Measurements from ENCODE around the gene MTARC2.

Gene MTARC2

GRCh38 chr1:220784751-220785150 lies 36.6 kb downstream of the MTARC2 start:
- Histone ChIP-seq H3K36me3 (ENCODE audit: control insufficient read depth in 2 of 2, insufficient read depth in 2 of 2, low read length in 2 of 2) (peaks cover 4 to 9% of the 10 kb centered on the region in 2 donors), H3K4me3 (ENCODE audit: low read length in 2 of 2) (no peak overlapping the region), H3K9me3 (ENCODE audit: control insufficient read depth in 2 of 2, low read length in 2 of 2) (no peaks in the 10 kb centered on the region), H3K4me1 (ENCODE audit: control insufficient read depth in 2 of 2, insufficient read depth in 2 of 2, low read length in 2 of 2) (peaks cover 6 to 15% of the 10 kb centered on the region in 2 donors), H3K27ac (ENCODE audit: low read depth in 2 of 2, low read length in 2 of 2) (no peak overlapping the region), H3K9ac (ENCODE audit: low read depth in 1 of 2, low read length in 2 of 2) (no peak overlapping the region), H3K27me3 (ENCODE audit: control insufficient read depth in 2 of 2, insufficient read depth in 2 of 2, low read length in 2 of 2) (no peaks in the 10 kb centered on the region)

- Histone ChIP-seq H3K27ac (ENCODE audit: low read depth in 2 of 2, low read length in 2 of 2) (no peak overlapping the region), H3K9me3 (ENCODE audit: control insufficient read depth in 2 of 2, low read length in 2 of 2) (no peaks in the 10 kb centered on the region)
These were observed 37.3 kb downstream of the MTARC2 start for GRCh38 chr1:220785166-220786056.

GRCh38 chr1:220786057-220786336 lies 37.9 kb downstream of the MTARC2 start:
- H3K4me3 ChIP-seq (ENCODE audit: low read length in 2 of 2), result peak overlapping the region; percentile 69 to 77
- H3K36me3 ChIP-seq (ENCODE audit: control insufficient read depth in 2 of 2, insufficient read depth in 2 of 2, low read length in 2 of 2), result peaks cover 4 to 9% of the 10 kb centered on the region in 2 donors
- peaks cover 10 to 23% of the 10 kb centered on the region in 2 donors for H3K4me1 ChIP-seq (ENCODE audit: control insufficient read depth in 2 of 2, insufficient read depth in 2 of 2, low read length in 2 of 2)
- no peak overlapping the region for H3K9ac ChIP-seq (ENCODE audit: low read depth in 1 of 2, low read length in 2 of 2)
- H3K27me3 ChIP-seq (ENCODE audit: control insufficient read depth in 2 of 2, insufficient read depth in 2 of 2, low read length in 2 of 2), result no peaks in the 10 kb centered on the region
- peak overlapping the region; percentile 76 to 83 for H3K27ac ChIP-seq (ENCODE audit: low read depth in 2 of 2, low read length in 2 of 2)
- H3K9me3 ChIP-seq (ENCODE audit: control insufficient read depth in 2 of 2, low read length in 2 of 2), result no peaks in the 10 kb centered on the region

More at GRCh38 chr1:220785166-220786056, 37.3 kb downstream of the MTARC2 start:
- peaks cover 4 to 9% of the 10 kb centered on the region in 2 donors for H3K36me3 ChIP-seq (ENCODE audit: control insufficient read depth in 2 of 2, insufficient read depth in 2 of 2, low read length in 2 of 2)
- peaks cover 8 to 18% of the 10 kb centered on the region in 2 donors for H3K4me1 ChIP-seq (ENCODE audit: control insufficient read depth in 2 of 2, insufficient read depth in 2 of 2, low read length in 2 of 2)
- H3K4me3 ChIP-seq (ENCODE audit: low read length in 2 of 2), result peak overlapping the region in 1 of 2 donors; percentile 77
- peak overlapping the region in 1 of 2 donors; percentile 36 for H3K9ac ChIP-seq (ENCODE audit: low read depth in 1 of 2, low read length in 2 of 2)
- no peaks in the 10 kb centered on the region for H3K27me3 ChIP-seq (ENCODE audit: control insufficient read depth in 2 of 2, insufficient read depth in 2 of 2, low read length in 2 of 2)

GRCh38 chr1:220786337-220787068 lies 38.4 kb downstream of the MTARC2 start, which contains the start of gene MTARC1:
MTARC1 (plus strand) TSS chr1:220786913; CDS start chr1:220786945, 32 bp downstream.
- peaks cover 15 to 23% of the 10 kb centered on the region in 2 donors for H3K4me1 ChIP-seq (ENCODE audit: control insufficient read depth in 2 of 2, insufficient read depth in 2 of 2, low read length in 2 of 2)
- no peaks in the 10 kb centered on the region for H3K27me3 ChIP-seq (ENCODE audit: control insufficient read depth in 2 of 2, insufficient read depth in 2 of 2, low read length in 2 of 2)
- H3K9ac ChIP-seq (ENCODE audit: low read depth in 1 of 2, low read length in 2 of 2), result peak within 1 kb of the TSS; percentile 56 to 80
- peak within 1 kb of the TSS; percentile 69 to 77 for H3K4me3 ChIP-seq (ENCODE audit: low read length in 2 of 2)
- peaks cover 4 to 9% of the 10 kb centered on the region in 2 donors for H3K36me3 ChIP-seq (ENCODE audit: control insufficient read depth in 2 of 2, insufficient read depth in 2 of 2, low read length in 2 of 2)
- H3K27ac ChIP-seq (ENCODE audit: low read depth in 2 of 2, low read length in 2 of 2), result peak within 1 kb of the TSS; percentile 76 to 83
- no peaks in the 10 kb centered on the region for H3K9me3 ChIP-seq (ENCODE audit: control insufficient read depth in 2 of 2, low read length in 2 of 2)

GRCh38 chr1:220787069-220787619 lies 39.0 kb downstream of the MTARC2 start:
- H3K36me3 ChIP-seq (ENCODE audit: control insufficient read depth in 2 of 2, insufficient read depth in 2 of 2, low read length in 2 of 2), result peaks cover 0 to 6% of the 10 kb centered on the region in 2 donors
- H3K4me3 ChIP-seq (ENCODE audit: low read length in 2 of 2), result peak overlapping the region; percentile 69 to 77
- H3K9ac ChIP-seq (ENCODE audit: low read depth in 1 of 2, low read length in 2 of 2), result peak overlapping the region; percentile 56 to 80
- H3K4me1 ChIP-seq (ENCODE audit: control insufficient read depth in 2 of 2, insufficient read depth in 2 of 2, low read length in 2 of 2), result peaks cover 15 to 23% of the 10 kb centered on the region in 2 donors
- H3K27ac ChIP-seq (ENCODE audit: low read depth in 2 of 2, low read length in 2 of 2), result peak overlapping the region; percentile 76 to 83
- no peaks in the 10 kb centered on the region for H3K27me3 ChIP-seq (ENCODE audit: control insufficient read depth in 2 of 2, insufficient read depth in 2 of 2, low read length in 2 of 2)
- no peaks in the 10 kb centered on the region for H3K9me3 ChIP-seq (ENCODE audit: control insufficient read depth in 2 of 2, low read length in 2 of 2)

GRCh38 chr1:220788900-220789299 lies 40.8 kb downstream of the MTARC2 start:
- Histone ChIP-seq H3K4me3 (ENCODE audit: low read length in 2 of 2) (no peak overlapping the region), H3K27ac (ENCODE audit: low read depth in 2 of 2, low read length in 2 of 2) (no peak overlapping the region), H3K9ac (ENCODE audit: low read depth in 1 of 2, low read length in 2 of 2) (no peak overlapping the region), H3K4me1 (ENCODE audit: control insufficient read depth in 2 of 2, insufficient read depth in 2 of 2, low read length in 2 of 2) (peaks cover 15 to 23% of the 10 kb centered on the region in 2 donors), H3K27me3 (ENCODE audit: control insufficient read depth in 2 of 2, insufficient read depth in 2 of 2, low read length in 2 of 2) (no peaks in the 10 kb centered on the region), H3K36me3 (ENCODE audit: control insufficient read depth in 2 of 2, insufficient read depth in 2 of 2, low read length in 2 of 2) (no peaks in the 10 kb centered on the region), H3K9me3 (ENCODE audit: control insufficient read depth in 2 of 2, low read length in 2 of 2) (no peaks in the 10 kb centered on the region)

- no peak overlapping the region for H3K27ac ChIP-seq (ENCODE audit: low read depth in 2 of 2, low read length in 2 of 2)
- H3K9me3 ChIP-seq (ENCODE audit: control insufficient read depth in 2 of 2, low read length in 2 of 2), result no peaks in the 10 kb centered on the region
- no peaks in the 10 kb centered on the region for H3K36me3 ChIP-seq (ENCODE audit: control insufficient read depth in 2 of 2, insufficient read depth in 2 of 2, low read length in 2 of 2)
- H3K4me3 ChIP-seq (ENCODE audit: low read length in 2 of 2), result no peak overlapping the region
- no peak overlapping the region for H3K9ac ChIP-seq (ENCODE audit: low read depth in 1 of 2, low read length in 2 of 2)
- no peaks in the 10 kb centered on the region for H3K27me3 ChIP-seq (ENCODE audit: control insufficient read depth in 2 of 2, insufficient read depth in 2 of 2, low read length in 2 of 2)
- peaks cover 15 to 23% of the 10 kb centered on the region in 2 donors for H3K4me1 ChIP-seq (ENCODE audit: control insufficient read depth in 2 of 2, insufficient read depth in 2 of 2, low read length in 2 of 2)
These were observed 41.5 kb downstream of the MTARC2 start for GRCh38 chr1:220789532-220790147.

- Histone ChIP-seq H3K9ac (ENCODE audit: low read depth in 1 of 2, low read length in 2 of 2) (no peak overlapping the region), H3K27me3 (ENCODE audit: control insufficient read depth in 2 of 2, insufficient read depth in 2 of 2, low read length in 2 of 2) (no peaks in the 10 kb centered on the region), H3K27ac (ENCODE audit: low read depth in 2 of 2, low read length in 2 of 2) (peak overlapping the region; percentile 32 to 38), H3K4me3 (ENCODE audit: low read length in 2 of 2) (no peak overlapping the region), H3K4me1 (ENCODE audit: control insufficient read depth in 2 of 2, insufficient read depth in 2 of 2, low read length in 2 of 2) (peaks cover 10 to 16% of the 10 kb centered on the region in 2 donors), H3K36me3 (ENCODE audit: control insufficient read depth in 2 of 2, insufficient read depth in 2 of 2, low read length in 2 of 2) (no peaks in the 10 kb centered on the region), H3K9me3 (ENCODE audit: control insufficient read depth in 2 of 2, low read length in 2 of 2) (no peaks in the 10 kb centered on the region)
These were observed 43.2 kb downstream of the MTARC2 start for GRCh38 chr1:220791285-220791684.

- no peak overlapping the region for H3K27ac ChIP-seq (ENCODE audit: low read depth in 2 of 2, low read length in 2 of 2)
- no peak overlapping the region for H3K9ac ChIP-seq (ENCODE audit: low read depth in 1 of 2, low read length in 2 of 2)
- no peak overlapping the region for H3K4me3 ChIP-seq (ENCODE audit: low read length in 2 of 2)
- H3K4me1 ChIP-seq (ENCODE audit: control insufficient read depth in 2 of 2, insufficient read depth in 2 of 2, low read length in 2 of 2), result peaks cover 8 to 17% of the 10 kb centered on the region in 2 donors
- no peaks in the 10 kb centered on the region for H3K9me3 ChIP-seq (ENCODE audit: control insufficient read depth in 2 of 2, low read length in 2 of 2)
- peaks cover 0 to 2% of the 10 kb centered on the region in 2 donors for H3K36me3 ChIP-seq (ENCODE audit: control insufficient read depth in 2 of 2, insufficient read depth in 2 of 2, low read length in 2 of 2)
- no peaks in the 10 kb centered on the region for H3K27me3 ChIP-seq (ENCODE audit: control insufficient read depth in 2 of 2, insufficient read depth in 2 of 2, low read length in 2 of 2)
These were observed 43.8 kb downstream of the MTARC2 start for GRCh38 chr1:220791956-220792355.
